Stimulated activated CD4-positive, alpha-beta T cell treated with anti-CD3 and anti-CD28 coated beads, Interleukin-15, amount 100 ng/mL, for 24 hours (primary cell): ENCODE measurements around the gene PROM2.

ENCODE experiments used
- DNase-seq: peaks from one replicate; pipeline ENCODE4 v3.0.0-alpha.2; 2020

The PROM2 gene

GRCh38 chr2:95287336-95287735 lies 13.1 kb downstream of the PROM2 start:
- no peak for DNase-seq

- DNase-seq, result no peak
Observed at GRCh38 chr2:95287806-95288205, 13.6 kb downstream of the PROM2 start.

- no peak for DNase-seq
Observed at GRCh38 chr2:95289253-95289652, 15.0 kb downstream of the PROM2 start.

- no peak for DNase-seq
Observed at GRCh38 chr2:95291222-95291621, 17.0 kb downstream of the PROM2 start.

GRCh38 chr2:95292623-95293260 lies 18.5 kb downstream of the PROM2 start:
- DNase-seq, result no peak

- no peak for DNase-seq
Observed at GRCh38 chr2:95294579-95295250, 20.5 kb downstream of the PROM2 start.

GRCh38 chr2:95295376-95295775 lies 21.1 kb downstream of the PROM2 start:
- DNase-seq, result no peak

GRCh38 chr2:95296011-95296410 lies 21.8 kb downstream of the PROM2 start:
- DNase-seq, result no peak

- no peak for DNase-seq
Observed at GRCh38 chr2:95296880-95297487, 22.7 kb downstream of the PROM2 start, which contains the start of gene KCNIP3. TSS of gene KCNIP3 (plus strand) at chr2:95297347. CDS start at chr2:95297439, 92 bp downstream.

GRCh38 chr2:95297639-95298395 lies 23.6 kb downstream of the PROM2 start:
- DNase-seq, result no peak

GRCh38 chr2:95298486-95299111 lies 24.4 kb downstream of the PROM2 start:
- no peak for DNase-seq

- no peak for DNase-seq
Observed at GRCh38 chr2:95299961-95300360, 25.7 kb downstream of the PROM2 start.

GRCh38 chr2:95300450-95300849 lies 26.2 kb downstream of the PROM2 start:
- DNase-seq, result no peak

- no peak for DNase-seq
Observed at GRCh38 chr2:95301186-95301585, 26.9 kb downstream of the PROM2 start.

- no peak for DNase-seq
Observed at GRCh38 chr2:95301876-95302641, 27.8 kb downstream of the PROM2 start.

GRCh38 chr2:95303191-95303919 lies 29.1 kb downstream of the PROM2 start:
- DNase-seq, result no peak

GRCh38 chr2:95305380-95306061 lies 31.3 kb downstream of the PROM2 start:
- DNase-seq, result no peak

- DNase-seq, result no peak
Observed at GRCh38 chr2:95306336-95306895, 32.2 kb downstream of the PROM2 start.

- DNase-seq, result no peak
Observed at GRCh38 chr2:95307036-95307435, 32.8 kb downstream of the PROM2 start.

- no peak for DNase-seq
Observed at GRCh38 chr2:95307878-95308277, 33.6 kb downstream of the PROM2 start.
